Lung (tissue), 12 donors: ENCODE data around the gene WDR82. TPM values are rescaled to one million over a fixed set of nuclear protein-coding genes. Genes with fewer than 3 reads are reported as not detected.

Source experiments
- ATAC-seq: fragments of 200-7000 bp; cut with Tn5 transposase; one replicate; pipeline ENCODE4 v1.9.1; 2020; ENCODE audit warnings: moderate number of reproducible peaks; ENCODE audit not compliant: insufficient read depth, low FRiP score
- DNase-seq, 3 donors: peaks; one replicate each; pipeline ENCODE4 v3.0.0-alpha.2; 2013 to 2017
- H3K27ac ChIP-seq, 2 donors: one replicate each; pipeline ENCODE4 v1.5.1; 2013; ENCODE audit warnings: mild to moderate bottlenecking in 2 of 2, moderate library complexity in 2 of 2, control low read depth in 1 of 2, inconsistent platforms in 1 of 2, low read depth in 1 of 2, low read length in 1 of 2
- H3K27me3 ChIP-seq, 3 donors: one replicate each; pipeline ENCODE4 v1.5.1; 2013; ENCODE audit warnings: low read length in 2 of 3; ENCODE audit not compliant: control insufficient read depth in 3 of 3, insufficient read depth in 3 of 3
- H3K36me3 ChIP-seq, 4 donors: one replicate each; pipeline ENCODE4 v1.5.1; 2013; ENCODE audit warnings: low read length in 4 of 4, mild to moderate bottlenecking in 1 of 4, moderate library complexity in 1 of 4; ENCODE audit not compliant: control insufficient read depth in 4 of 4, insufficient read depth in 4 of 4
- H3K4me1 ChIP-seq, 5 donors: one replicate each; pipeline ENCODE4 v1.5.1; 2013; ENCODE audit warnings: low read length in 5 of 5, mild to moderate bottlenecking in 2 of 5, moderate library complexity in 1 of 5; ENCODE audit not compliant: control insufficient read depth in 5 of 5, insufficient read depth in 5 of 5
- H3K4me3 ChIP-seq: one replicate; pipeline ENCODE4 v1.5.1; 2013; ENCODE audit warnings: mild to moderate bottlenecking, control low read depth, moderate library complexity
- H3K9ac ChIP-seq, 2 donors: one replicate each; pipeline ENCODE4 v1.5.1; 2013; ENCODE audit warnings: low read length in 2 of 2, control low read depth in 1 of 2; ENCODE audit not compliant: insufficient read depth in 1 of 2
- H3K9me3 ChIP-seq, 4 donors: one replicate each; pipeline ENCODE4 v1.5.1; 2013; ENCODE audit warnings: low read length in 3 of 4, mild to moderate bottlenecking in 1 of 4, moderate library complexity in 1 of 4; ENCODE audit not compliant: control insufficient read depth in 4 of 4, insufficient read depth in 3 of 4
- CTCF ChIP-seq: IDR thresholded peaks from 2 replicates; pipeline ENCODE4 v1.5.1; 2012; ENCODE audit warnings: mild to moderate bottlenecking; ENCODE audit errors: control extremely low read depth, extremely low read depth
- WGBS, 2 donors: extraction: QIAGEN DNeasy Blood & Tissue Kit; methylation state at CpG; one replicate each; pipeline ENCODE4 v1.1.7; 2013; 5-methylcytosine and 5-hydroxymethylcytosine counted together
- polyA plus RNA-seq, 2 donors: library from polyadenylated mRNA; stranded (reverse); fragments of 200-250 nt; gene quantifications; one replicate each; pipeline ENCODE4 v1.2.1, GENCODE V29; 2013
- total RNA-seq, 2 donors: library from RNA; depleted of rRNA in 1 of 2; stranded (reverse); fragments of >200 nt in 1 of 2; gene quantifications; one replicate each; pipeline ENCODE4 v1.2.1, GENCODE V29; 2014 to 2021
- donor health status: control.
- donor health status: control.
- donor health status: Bipolar disorder and iron deficiency.
- donor health status: healthy.
- donor health status: DM: yes; HTN: yes; CAD: no.

WDR82 gene
- total and polyA plus RNA-seq, 4 donors = 19.4 to 72.8 (median 51.1) TPM

GRCh38 chr3:52242039-52242438, 36.4 kb downstream of the WDR82 start:
- ATAC-seq (no peak), DNase-seq (no peak)
- Histone ChIP-seq H3K27me3 (no peaks in the 10 kb centered on the region), H3K9me3 (peaks cover 0 to 3% (median 0%) of the 10 kb centered on the region in 4 donors), H3K4me1 (peaks cover 2 to 36% (median 24%) of the 10 kb centered on the region in 5 donors), H3K4me3 (no peak overlapping the region), H3K36me3 (no peaks in the 10 kb centered on the region), H3K9ac (no peak overlapping the region), H3K27ac (no peak overlapping the region)
- no peak for TF ChIP-seq CTCF
- WGBS, 2 donors = 95 to 100% methylated on average over 1 of the region's 1 CpG

- Histone ChIP-seq H3K4me1 (peaks cover 6 to 37% (median 23%) of the 10 kb centered on the region in 5 donors), H3K9me3 (peaks cover 0 to 3% (median 0%) of the 10 kb centered on the region in 4 donors), H3K36me3 (no peaks in the 10 kb centered on the region), H3K9ac (no peak overlapping the region), H3K4me3 (no peak overlapping the region), H3K27me3 (no peaks in the 10 kb centered on the region), H3K27ac (no peak overlapping the region)
- WGBS, 2 donors = 88 to 95% methylated on average over 4 of the region's 4 CpGs
- no peak for TF ChIP-seq CTCF
- ATAC-seq = no peak
- DNase-seq = no peak
These were observed 37.5 kb downstream of the WDR82 start for GRCh38 chr3:52240886-52241370.

GRCh38 chr3:52240059-52240885, 38.2 kb downstream of the WDR82 start:
- Histone ChIP-seq H3K9ac (no peak overlapping the region), H3K4me3 (no peak overlapping the region), H3K27me3 (no peaks in the 10 kb centered on the region), H3K36me3 (peaks cover 0 to 3% (median 1%) of the 10 kb centered on the region in 4 donors), H3K4me1 (peaks cover 6 to 37% (median 21%) of the 10 kb centered on the region in 5 donors), H3K9me3 (peaks cover 0 to 3% (median 0%) of the 10 kb centered on the region in 4 donors), H3K27ac (peak overlapping the region; percentile 1 to 79)
- WGBS, 2 donors = 98 to 100% methylated on average over 1 of the region's 1 CpG
- no peak for TF ChIP-seq CTCF
- peak in 1 of 3 donors; percentile 49 for DNase-seq
- ATAC-seq = no peak
